Epithelial cell of esophagus (primary cell): ENCODE measurements around the gene NSG2.

Experiments
- DNase-seq: peaks from one replicate; pipeline ENCODE4 v3.0.0; 2010; ENCODE audit warnings: low read depth
- H3K4me3 ChIP-seq: 2 replicates; pipeline ENCODE4 v1.5.1; 2011; ENCODE audit warnings: mild to moderate bottlenecking, low read length, control low read depth
- CTCF ChIP-seq: IDR thresholded peaks from 2 replicates; pipeline ENCODE4 v1.5.1; 2011; ENCODE audit warnings: low read depth, mild to moderate bottlenecking, low read length, control low read depth, inconsistent platforms; ENCODE audit not compliant: insufficient read depth; ENCODE audit errors: missing control alignments

The NSG2 gene

GRCh38 chr5:174120401-174121005, 75.0 kb downstream of the NSG2 start:
- TF ChIP-seq CTCF = no peak
- H3K4me3 ChIP-seq = no peak overlapping the region
- DNase-seq = no peak

- DNase-seq = no peak
- no peak for TF ChIP-seq CTCF
- H3K4me3 ChIP-seq = no peak overlapping the region
Measured at GRCh38 chr5:174134545-174134944, 89.0 kb downstream of the NSG2 start.

- no peak for TF ChIP-seq CTCF
- DNase-seq = no peak
- H3K4me3 ChIP-seq = no peak overlapping the region
Measured at GRCh38 chr5:174139623-174140022, 94.1 kb downstream of the NSG2 start.

- no peak overlapping the region for H3K4me3 ChIP-seq
- no peak for DNase-seq
- no peak for TF ChIP-seq CTCF
Measured at GRCh38 chr5:174140452-174141020, 95.0 kb downstream of the NSG2 start.

- H3K4me3 ChIP-seq = no peak overlapping the region
- DNase-seq = no peak
- no peak for TF ChIP-seq CTCF
Measured at GRCh38 chr5:174141398-174141797, 95.9 kb downstream of the NSG2 start.

GRCh38 chr5:174145091-174145490, 99.6 kb downstream of the NSG2 start:
- H3K4me3 ChIP-seq = no peak overlapping the region
- no peak for DNase-seq
- no peak for TF ChIP-seq CTCF

GRCh38 chr5:174145821-174146220, 100.3 kb downstream of the NSG2 start:
- no peak for DNase-seq
- TF ChIP-seq CTCF = no peak
- no peak overlapping the region for H3K4me3 ChIP-seq
